ENCODE measurements around the gene FADS2. TPM values are rescaled to one million over a fixed set of nuclear protein-coding genes. Genes with fewer than 3 reads are reported as not detected.

FADS2 gene
- total RNA-seq: 100 to 1,000 TPM; 128 to 135 TPM

DNA sequence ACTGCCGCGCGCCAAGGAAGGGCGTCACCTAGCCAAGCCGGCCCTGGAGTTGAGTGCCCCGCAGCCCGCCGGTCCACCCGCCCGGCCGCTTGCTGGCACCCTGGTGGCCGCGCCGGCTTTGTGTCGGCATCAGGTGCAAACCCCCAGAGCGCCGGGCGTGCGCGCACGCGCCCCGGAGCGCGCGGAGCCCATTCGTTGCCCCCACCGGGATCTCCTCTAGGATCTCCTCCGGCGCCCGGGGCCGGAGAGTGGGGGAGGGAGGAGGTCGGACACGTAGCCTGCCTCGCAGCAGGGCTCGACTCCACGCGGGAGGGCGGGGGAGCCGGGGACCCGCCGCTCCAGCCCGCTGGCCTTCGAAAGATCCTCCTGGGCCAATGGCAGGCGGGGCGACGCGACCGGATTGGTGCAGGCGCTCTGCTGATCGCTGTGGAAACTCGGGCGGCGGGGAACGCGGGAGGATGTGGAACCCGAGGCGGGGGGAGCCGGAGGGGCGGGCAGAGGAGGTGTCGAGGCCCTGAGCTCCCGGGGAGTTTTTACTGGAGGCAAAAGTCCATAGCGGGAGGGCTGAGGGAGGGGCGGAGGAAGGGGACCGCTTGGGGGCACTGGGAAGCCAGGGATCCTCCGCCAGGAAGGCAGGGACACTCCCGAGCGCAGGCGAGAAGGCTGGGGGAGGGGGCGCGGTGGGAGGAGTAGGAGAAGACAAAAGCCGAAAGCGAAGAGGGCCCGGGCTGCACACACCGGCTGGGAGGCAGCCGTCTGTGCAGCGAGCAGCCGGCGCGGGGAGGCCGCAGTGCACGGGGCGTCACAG, at the start of gene FADS2:
FADS2 (plus strand) TSS at position 730 of the 808 bp plus-strand sequence. CDS start 91 bp downstream, outside the sequence.
- peak; percentile 91 for DNase-seq
- CTCF ChIA-PET: interaction anchor here (0.8 to 3.3 kb wide), 7 partner anchors 11 to 255 kb away, joined by 3 to 42 read pairs (median 4); partner anchors contain the start of genes FADS1, FEN1 and TMEM258
- peaks cover 41% of the 10 kb centered on the region for H3K4me1 Mint-ChIP-seq
- peak within 1 kb of the TSS; percentile 85 for H3K4me3 Mint-ChIP-seq
- H3K9me3 Mint-ChIP-seq: no peaks in the 10 kb centered on the region
- POLR2A ChIA-PET: interaction anchor here (2.3 kb wide), 1 partner anchor 12 kb away, joined by 9 read pairs; no protein-coding TSS in a partner anchor
- H3K27ac Mint-ChIP-seq: peak within 1 kb of the TSS; percentile 93
- peaks cover 6% of the 10 kb centered on the region for H3K27me3 Mint-ChIP-seq
- H3K36me3 Mint-ChIP-seq (ENCODE audit: low read depth): peaks cover 6% of the 10 kb centered on the region

DNA sequence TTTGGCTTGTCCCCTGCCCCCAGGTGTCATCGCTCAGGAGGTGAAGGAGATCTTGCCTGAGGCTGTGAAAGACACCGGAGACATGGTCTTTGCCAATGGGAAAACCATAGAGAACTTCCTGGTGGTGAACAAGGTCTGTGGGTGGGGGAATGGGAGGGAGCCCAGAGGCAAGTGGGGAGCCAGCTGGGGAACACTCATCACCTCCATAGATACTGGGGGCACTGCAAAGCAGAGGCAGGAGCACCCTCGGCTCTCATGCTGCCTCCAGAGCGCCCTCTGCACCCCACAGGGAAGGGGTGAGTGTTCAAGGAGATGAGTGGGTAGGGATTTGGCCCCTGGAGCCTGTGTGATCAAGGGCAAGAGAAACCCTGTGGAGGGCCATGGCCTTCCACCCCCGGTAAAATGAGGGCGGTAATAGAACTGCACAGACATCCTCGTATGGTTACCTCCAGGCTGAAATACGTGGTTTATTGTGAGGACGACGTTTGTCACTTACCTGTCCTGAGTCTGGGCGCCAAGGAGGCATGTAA, 49.7 kb upstream of the FADS2 start:
- Mint-ChIP-seq H3K4me1 (peaks cover 19% of the 10 kb centered on the region), H3K27me3 (peaks cover 2% of the 10 kb centered on the region), H3K9me3 (no peaks in the 10 kb centered on the region), H3K36me3 (ENCODE audit: low read depth) (no peaks in the 10 kb centered on the region), H3K27ac (peak overlapping the region; percentile 16), H3K4me3 (no peak overlapping the region)
- ChIA-PET CTCF (no interaction called here), POLR2A (no interaction called here)
- no peak for DNase-seq

DNA sequence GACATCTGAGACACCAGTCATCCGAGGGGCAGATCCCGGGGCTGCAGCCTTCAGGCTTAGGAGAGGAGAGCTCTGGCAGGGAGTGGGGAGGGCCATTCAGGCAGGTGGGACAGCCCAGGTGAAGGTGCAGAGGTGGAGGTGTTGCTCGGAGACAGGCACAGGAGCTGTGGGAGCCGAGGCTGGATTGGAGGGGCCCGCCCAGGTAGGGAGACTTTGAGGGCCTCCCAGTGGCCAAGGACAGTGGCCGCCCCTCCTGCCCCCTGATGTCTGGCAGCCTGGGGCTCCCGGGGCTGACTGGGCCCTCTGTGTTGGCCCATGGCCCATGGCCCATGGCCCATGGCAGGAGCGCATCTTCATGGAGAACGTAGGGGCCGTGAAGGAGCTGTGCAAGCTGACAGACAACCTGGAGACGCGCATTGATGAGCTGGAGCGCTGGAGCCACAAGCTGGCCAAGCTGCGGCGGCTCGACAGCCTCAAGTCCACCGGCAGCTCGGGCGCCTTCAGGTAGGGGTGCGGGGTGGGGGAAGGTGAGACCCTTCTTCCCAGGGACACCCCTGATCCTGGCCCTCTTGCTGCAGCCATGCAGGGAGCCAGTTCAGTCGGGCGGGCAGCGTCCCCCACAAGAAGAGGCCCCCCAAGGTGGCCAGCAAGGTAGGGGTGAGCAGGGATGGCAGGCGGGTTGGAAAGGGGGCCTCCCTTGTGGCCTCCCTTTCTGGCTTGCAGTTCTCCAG, 49.0 kb upstream of the FADS2 start:
- POLR2A ChIA-PET: no interaction called here
- Mint-ChIP-seq H3K36me3 (ENCODE audit: low read depth) (no peaks in the 10 kb centered on the region), H3K27me3 (peaks cover 2% of the 10 kb centered on the region), H3K4me3 (no peak overlapping the region), H3K9me3 (no peaks in the 10 kb centered on the region), H3K4me1 (peaks cover 19% of the 10 kb centered on the region), H3K27ac (peak overlapping the region; percentile 16)
- DNase-seq: no peak
- CTCF ChIA-PET: interaction anchor here (0.7 to 1.0 kb wide), 2 partner anchors 9 to 132 kb away, joined by 4 to 6 read pairs; no protein-coding TSS in a partner anchor

DNA sequence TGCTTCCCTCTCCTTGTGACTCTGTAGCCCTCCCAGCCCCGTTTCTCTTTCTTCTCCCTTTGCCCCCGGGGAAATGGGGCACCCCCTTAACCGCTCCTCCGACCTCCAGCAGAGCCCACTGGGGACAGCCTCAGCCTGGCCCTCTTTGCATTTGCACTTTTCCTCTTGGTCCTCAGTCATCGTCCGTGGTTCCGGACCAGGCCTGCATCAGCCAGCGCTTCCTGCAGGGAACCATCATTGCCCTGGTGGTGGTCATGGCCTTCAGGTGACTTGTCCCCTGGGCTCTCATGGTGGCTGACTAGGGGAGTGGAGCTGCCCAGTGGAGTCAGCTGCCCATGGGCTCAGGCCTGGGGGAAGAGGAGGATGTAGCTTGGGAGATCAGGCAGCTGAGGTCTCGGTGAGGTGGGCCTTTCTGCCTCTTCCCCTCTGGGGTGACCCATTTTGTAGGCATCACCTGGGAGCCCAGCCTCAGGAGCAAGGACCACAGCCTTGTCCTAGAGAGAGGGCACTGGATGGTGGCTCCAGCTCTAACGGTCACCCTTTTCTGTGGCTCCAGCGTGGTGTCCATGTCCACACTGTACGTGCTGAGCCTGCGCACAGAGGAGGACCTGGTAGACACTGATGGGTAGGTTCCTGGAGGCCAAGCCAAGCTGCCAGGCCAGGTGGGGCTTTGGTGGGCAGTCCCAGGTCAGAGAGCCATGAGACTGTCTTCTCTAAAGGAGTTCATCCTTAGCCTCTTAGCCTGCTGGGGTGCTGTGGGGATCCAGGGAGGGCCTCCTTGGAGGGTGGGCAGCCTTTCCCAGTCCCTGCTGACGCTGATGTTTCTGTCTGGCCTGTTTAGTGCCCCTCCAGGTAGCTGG, 48.2 kb upstream of the FADS2 start:
- Mint-ChIP-seq H3K9me3 (no peaks in the 10 kb centered on the region), H3K27ac (no peak overlapping the region), H3K4me3 (no peak overlapping the region), H3K36me3 (ENCODE audit: low read depth) (no peaks in the 10 kb centered on the region), H3K27me3 (peaks cover 2% of the 10 kb centered on the region), H3K4me1 (peaks cover 19% of the 10 kb centered on the region)
- DNase-seq: no peak
- ChIA-PET POLR2A (no interaction called here), CTCF (interaction anchor here (0.6 to 1.2 kb wide), 6 partner anchors 8 to 132 kb away, joined by 3 to 6 read pairs (median 4); partner anchors contain the start of gene FEN1)

DNA sequence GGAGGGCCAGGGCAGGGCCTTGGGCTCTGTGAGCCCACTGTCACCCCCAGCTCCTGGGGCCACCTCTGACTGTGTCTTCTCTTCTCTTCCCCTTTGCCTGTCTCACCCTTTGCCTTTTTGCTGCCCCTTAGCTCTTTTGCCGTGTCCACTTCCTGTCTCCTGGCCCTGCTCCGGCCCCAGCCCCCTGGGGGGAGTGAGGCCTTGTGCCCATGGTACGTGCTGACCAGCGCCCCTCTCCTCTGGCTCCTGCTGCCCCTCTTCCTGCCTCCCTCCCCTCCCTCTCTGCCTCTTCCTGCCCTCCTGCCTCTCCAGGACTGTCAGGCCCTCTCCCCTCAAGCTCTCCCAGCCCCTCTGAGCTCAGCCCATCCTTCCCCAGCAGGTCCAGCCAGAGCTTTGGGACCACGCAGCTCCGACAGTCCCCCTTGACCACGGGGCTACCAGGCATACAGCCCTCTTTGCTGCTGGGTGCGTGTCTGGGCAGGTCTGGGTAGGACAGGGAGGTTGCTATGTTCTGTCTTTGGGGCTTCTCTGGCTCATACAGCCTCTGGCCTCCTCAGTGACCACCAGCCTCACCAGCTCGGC, 47.4 kb upstream of the FADS2 start:
- CTCF ChIA-PET: interaction anchor here (0.6 to 1.2 kb wide), 4 partner anchors 9 to 21 kb away, joined by 3 to 5 read pairs (median 3); partner anchors contain the start of gene FEN1
- POLR2A ChIA-PET: no interaction called here
- H3K9me3 Mint-ChIP-seq: no peaks in the 10 kb centered on the region

GRCh38 chr11:61781585-61781984, 46.5 kb upstream of the FADS2 start:
- CTCF ChIA-PET: no interaction called here
- H3K27me3 Mint-ChIP-seq: peaks cover under 1% of the 10 kb centered on the region
- POLR2A ChIA-PET: no interaction called here
- no peaks in the 10 kb centered on the region for H3K9me3 Mint-ChIP-seq
- peaks cover 15% of the 10 kb centered on the region for H3K4me1 Mint-ChIP-seq
- H3K27ac Mint-ChIP-seq: no peak overlapping the region
- H3K4me3 Mint-ChIP-seq: no peak overlapping the region
- no peak for DNase-seq
- H3K36me3 Mint-ChIP-seq (ENCODE audit: low read depth): no peaks in the 10 kb centered on the region

More for the DNA sequence above, 47.4 kb upstream of the FADS2 start:
- Mint-ChIP-seq H3K27me3 (peaks cover 2% of the 10 kb centered on the region), H3K36me3 (ENCODE audit: low read depth) (no peaks in the 10 kb centered on the region), H3K4me3 (no peak overlapping the region), H3K27ac (no peak overlapping the region), H3K4me1 (peaks cover 17% of the 10 kb centered on the region)
- no peak for DNase-seq

DNA sequence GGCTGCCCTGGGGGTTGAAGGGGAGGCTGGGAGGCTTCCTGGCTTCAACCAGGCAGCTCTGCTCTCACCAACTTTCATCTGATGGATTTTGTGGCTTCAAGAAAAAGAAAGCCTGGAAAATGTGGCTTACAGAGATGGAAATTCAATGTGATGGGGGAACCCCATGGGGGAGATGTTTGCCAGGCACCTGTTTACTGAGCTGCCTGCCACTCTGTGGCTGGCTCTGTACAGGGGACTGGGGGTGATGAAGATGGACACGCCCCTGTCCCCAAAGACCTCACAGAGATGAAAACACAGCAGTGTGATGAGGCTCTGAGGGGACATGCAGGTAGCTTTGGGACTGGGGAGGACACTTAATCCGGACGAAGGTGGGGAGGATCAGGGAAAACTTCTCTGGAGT, 45.8 kb upstream of the FADS2 start:
- Mint-ChIP-seq H3K27ac (peak overlapping the region; percentile 54), H3K27me3 (no peaks in the 10 kb centered on the region), H3K4me3 (no peak overlapping the region), H3K36me3 (ENCODE audit: low read depth) (peaks cover under 1% of the 10 kb centered on the region), H3K4me1 (peaks cover 8% of the 10 kb centered on the region), H3K9me3 (no peaks in the 10 kb centered on the region)
- DNase-seq: no peak
- ChIA-PET CTCF (interaction anchor here (1.4 kb wide), 1 partner anchor 9 kb away, joined by 3 read pairs; no protein-coding TSS in a partner anchor), POLR2A (no interaction called here)

DNA sequence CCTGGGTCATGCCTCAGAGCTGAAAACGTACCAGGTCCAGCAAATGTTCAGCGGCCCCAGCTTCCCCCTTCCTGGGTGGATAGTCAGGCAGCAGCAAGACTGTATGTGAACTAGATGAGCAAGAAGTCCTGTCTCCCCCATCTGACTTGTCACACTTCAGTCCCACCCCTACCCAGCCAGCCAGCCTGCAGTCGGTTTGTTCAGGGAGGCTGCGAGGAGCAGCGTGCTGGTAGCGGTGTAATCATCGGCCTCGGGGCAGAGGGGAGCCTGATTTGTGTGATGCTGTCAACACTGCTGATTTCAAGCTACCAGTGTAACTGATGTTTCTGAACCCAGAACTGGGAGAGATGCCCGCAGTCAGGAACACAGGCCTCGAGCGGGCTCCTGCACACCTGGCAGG, 45.3 kb upstream of the FADS2 start:
- H3K36me3 Mint-ChIP-seq (ENCODE audit: low read depth): peaks cover 2% of the 10 kb centered on the region
- H3K4me1 Mint-ChIP-seq: peaks cover 5% of the 10 kb centered on the region
- DNase-seq: no peak
- ChIA-PET POLR2A (no interaction called here), CTCF (interaction anchor here (0.5 to 1.4 kb wide), 3 partner anchors 9 to 1943 kb away, joined by 3 to 4 read pairs (median 3); no protein-coding TSS in a partner anchor)
- H3K27ac Mint-ChIP-seq: no peak overlapping the region
- no peaks in the 10 kb centered on the region for H3K27me3 Mint-ChIP-seq
- no peaks in the 10 kb centered on the region for H3K9me3 Mint-ChIP-seq
- H3K4me3 Mint-ChIP-seq: no peak overlapping the region

- CTCF ChIA-PET: interaction anchor here (1.4 kb wide), 1 partner anchor 8 kb away, joined by 3 read pairs; no protein-coding TSS in a partner anchor
Measured at GRCh38 chr11:61783717-61784505, 44.2 kb upstream of the FADS2 start.

GRCh38 chr11:61784506-61784805, 43.6 kb upstream of the FADS2 start:
- CTCF ChIA-PET: interaction anchor here (0.6 kb wide), 1 partner anchor 25 kb away, joined by 3 read pairs; no protein-coding TSS in a partner anchor
- Mint-ChIP-seq H3K9me3 (no peaks in the 10 kb centered on the region), H3K36me3 (ENCODE audit: low read depth) (peaks cover 11% of the 10 kb centered on the region), H3K27ac (no peak overlapping the region), H3K4me1 (peaks cover 2% of the 10 kb centered on the region), H3K4me3 (no peak overlapping the region), H3K27me3 (no peaks in the 10 kb centered on the region)
- DNase-seq: no peak
- POLR2A ChIA-PET: interaction anchor here (0.6 kb wide), 1 partner anchor 12 kb away, joined by 3 read pairs; no protein-coding TSS in a partner anchor

More at GRCh38 chr11:61783717-61784505, 44.2 kb upstream of the FADS2 start:
- Mint-ChIP-seq H3K4me3 (no peak overlapping the region), H3K27me3 (no peaks in the 10 kb centered on the region), H3K4me1 (peaks cover 2% of the 10 kb centered on the region), H3K9me3 (no peaks in the 10 kb centered on the region), H3K27ac (no peak overlapping the region), H3K36me3 (ENCODE audit: low read depth) (peaks cover 7% of the 10 kb centered on the region)
- no peak for DNase-seq
- POLR2A ChIA-PET: no interaction called here

DNA sequence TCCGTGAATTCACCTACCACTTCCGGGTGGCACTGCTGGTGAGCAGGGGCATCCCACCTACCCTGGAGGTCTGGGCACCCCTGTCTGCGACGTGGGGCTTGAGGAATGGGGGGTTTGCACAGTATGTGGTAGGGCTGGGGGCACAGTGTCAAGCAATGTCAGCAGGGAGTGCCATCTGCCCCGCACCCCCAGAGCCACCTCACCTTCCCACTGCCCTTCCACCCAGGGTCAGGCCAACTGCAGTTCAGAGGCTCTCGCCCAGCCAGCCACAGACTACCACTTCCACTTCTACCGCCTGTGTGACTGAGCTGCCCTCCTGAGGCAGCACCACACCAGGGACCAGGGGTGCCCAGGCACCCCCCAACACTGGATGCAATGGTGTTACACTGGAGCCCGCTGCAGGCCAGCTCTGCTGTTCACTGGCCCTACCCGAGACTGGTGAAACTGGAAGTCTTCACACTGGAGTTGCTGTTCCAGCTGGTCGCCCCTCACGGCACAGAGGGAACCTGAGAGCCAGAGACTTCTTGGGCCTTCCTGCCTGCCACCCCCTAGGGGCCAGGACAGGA, 42.2 kb upstream of the FADS2 start:
- ChIA-PET CTCF (interaction anchor here (0.6 to 1.7 kb wide), 3 partner anchors 9 to 296 kb away, joined by 3 to 5 read pairs (median 3); no protein-coding TSS in a partner anchor), POLR2A (no interaction called here)
- Mint-ChIP-seq H3K27ac (no peak overlapping the region), H3K4me1 (peaks cover 13% of the 10 kb centered on the region), H3K4me3 (no peak overlapping the region), H3K27me3 (no peaks in the 10 kb centered on the region), H3K36me3 (ENCODE audit: low read depth) (peaks cover 21% of the 10 kb centered on the region), H3K9me3 (no peaks in the 10 kb centered on the region)
- DNase-seq: no peak

Measured in activated CD4-positive, alpha-beta T cell treated with anti-CD3 and anti-CD28 coated beads, Interleukin-2, amount 10 ng/mL, durations not matched to agents 7 days and 5 days (primary cell).